ENCODE data around the gene OR5H1. TPM values are rescaled to one million over a fixed set of nuclear protein-coding genes. Genes with fewer than 3 reads are reported as not detected.
"Not testable (repeated sequence)": the region's sequence is repeated elsewhere in the genome, so short reads cannot be mapped to it uniquely, and the experiment has no call there.

Gene OR5H1
- total RNA-seq, result not detected
- long read RNA-seq, result 0 reads

- no peak for DNase-seq (ENCODE audit: low spot score)
These were observed at the start of gene OR5H1 for GRCh38 chr3:98130421-98130820. TSS of gene OR5H1 (plus strand) at chr3:98130721. CDS start at chr3:98132698, 1,977 bp downstream.

- DNase-seq (ENCODE audit: low spot score), result no peak
These were observed 43.6 kb upstream of the OR5H1 start, which contains the start of gene OR5AC2 for GRCh38 chr3:98086873-98087272. TSS of gene OR5AC2 (plus strand) at chr3:98087173. CDS start at chr3:98087173, 0 bp downstream.

DNA sequence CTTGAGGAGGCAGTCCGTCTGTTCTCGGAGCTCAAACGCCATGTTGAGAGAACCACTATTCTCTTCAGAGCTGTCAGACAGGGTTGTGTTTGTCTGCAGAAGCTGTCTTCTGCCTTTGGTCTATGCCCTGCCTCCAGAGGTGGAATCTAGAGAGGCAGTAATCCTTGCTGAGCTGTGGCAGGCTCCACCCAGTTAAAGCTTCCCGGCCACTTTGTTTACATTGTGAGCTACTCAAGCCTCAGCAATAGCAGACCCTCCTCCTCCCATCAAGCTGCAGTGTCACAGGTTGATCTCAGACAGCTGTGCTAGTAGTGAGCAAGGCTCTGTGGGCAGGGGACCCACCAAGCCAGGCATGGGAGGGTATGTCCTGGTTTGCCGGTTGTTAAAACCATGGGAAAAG, 34.6 kb upstream of the OR5H1 start:
- no peak for DNase-seq (ENCODE audit: low spot score)

DNA sequence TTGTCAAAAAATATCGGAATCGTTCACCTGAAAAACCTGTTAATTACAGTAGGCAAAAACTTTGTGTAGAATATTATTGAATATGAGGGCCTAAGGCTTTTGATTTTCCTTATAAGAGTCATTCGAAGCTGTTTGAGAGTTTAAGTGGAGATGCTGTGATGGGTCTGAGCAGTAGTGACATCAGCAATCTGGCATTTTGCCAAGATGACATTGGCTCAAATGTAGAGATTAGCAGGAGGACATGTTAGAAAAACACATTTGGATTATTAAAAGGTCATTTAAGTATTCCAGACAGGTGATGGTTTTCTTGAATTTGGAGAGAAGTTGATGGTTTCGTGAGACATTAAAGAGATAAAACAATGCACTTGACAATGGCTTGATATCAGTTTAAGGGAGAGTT, 30.7 kb upstream of the OR5H1 start:
- DNase-seq (ENCODE audit: low spot score), result no peak

DNA sequence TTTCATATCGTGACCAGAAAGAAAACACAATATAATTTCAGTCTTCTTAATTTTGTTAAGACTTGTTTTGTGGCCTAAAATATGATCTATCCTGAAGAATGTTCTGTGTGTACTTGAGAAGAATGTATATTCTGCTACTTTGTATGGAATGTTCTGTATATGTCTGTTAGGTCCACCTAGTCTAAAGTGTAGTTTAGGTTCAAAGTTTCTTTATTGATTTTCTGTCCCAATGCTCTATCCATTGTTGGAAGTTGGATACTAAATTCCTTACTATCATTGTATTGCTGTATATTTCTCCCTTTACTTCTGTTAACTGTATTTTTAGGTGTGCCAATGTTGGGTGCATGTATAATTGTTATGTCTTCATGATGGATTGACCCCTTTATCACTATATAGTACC, 22.4 kb upstream of the OR5H1 start:
- no peak for DNase-seq (ENCODE audit: low spot score)

DNA sequence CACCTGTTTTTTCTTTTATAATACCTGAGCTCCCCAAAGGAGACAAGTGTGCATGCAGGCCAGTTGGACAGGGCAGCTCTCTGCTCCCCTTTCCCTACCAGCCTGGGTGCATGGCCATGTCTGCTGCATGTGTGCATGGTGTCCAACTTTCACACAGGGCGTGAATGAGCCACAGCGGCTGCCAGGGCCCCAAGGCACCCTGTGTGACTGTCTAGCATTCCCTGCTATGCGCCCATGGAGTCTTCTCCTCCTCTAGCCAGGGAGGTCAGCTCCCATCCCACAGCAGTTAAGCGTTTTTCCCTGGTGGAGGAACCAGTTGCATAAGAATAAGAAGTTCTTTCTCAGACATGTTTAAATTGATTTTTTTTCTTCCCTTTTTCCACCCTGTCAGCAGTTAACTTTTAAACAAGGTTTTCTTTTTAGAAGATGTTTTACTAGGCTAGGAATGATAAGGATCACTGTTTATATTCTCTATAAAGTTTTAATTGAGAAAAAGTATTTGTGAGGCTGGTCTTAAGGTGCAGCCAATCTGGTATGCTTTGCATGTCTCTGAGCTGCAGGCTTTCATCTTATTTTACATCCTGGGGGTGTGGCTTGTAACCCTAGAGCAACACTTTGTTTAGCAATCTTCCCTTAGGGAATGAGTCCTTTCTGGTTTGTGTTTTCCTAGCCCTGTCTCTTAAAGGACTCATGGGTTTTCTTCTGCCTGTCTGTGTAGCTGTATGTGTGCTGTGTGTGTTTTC, 20.5 kb upstream of the OR5H1 start:
- no peak for DNase-seq (ENCODE audit: low spot score)

GRCh38 chr3:98110550-98110908, 20.0 kb upstream of the OR5H1 start:
- DNase-seq (ENCODE audit: low spot score), result no peak

DNA sequence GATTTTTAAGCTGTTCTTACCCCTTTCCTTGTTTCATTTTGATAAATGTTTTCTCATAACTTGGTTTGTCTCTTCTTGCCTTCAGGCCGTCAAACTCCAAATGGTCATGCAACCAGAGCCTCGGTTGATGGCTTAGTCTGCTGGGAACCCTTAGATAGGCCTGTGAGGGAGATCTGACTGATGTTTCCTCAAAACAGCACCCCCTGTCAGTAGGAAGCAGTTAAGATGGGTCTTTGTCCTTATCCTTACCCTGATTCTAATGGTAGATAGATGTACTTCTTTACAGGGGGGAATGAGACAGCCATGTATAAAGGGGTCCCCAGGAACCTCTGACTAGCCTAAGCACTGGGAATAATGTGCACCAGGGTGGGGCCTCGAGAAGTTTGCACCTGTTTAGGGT, 16.3 kb upstream of the OR5H1 start:
- no peak for DNase-seq (ENCODE audit: low spot score)

GRCh38 chr3:98115717-98116116, 14.8 kb upstream of the OR5H1 start:
- DNase-seq (ENCODE audit: low spot score), result no peak

- no peak for DNase-seq (ENCODE audit: low spot score)
These were observed 6.1 kb downstream of the OR5H1 start for GRCh38 chr3:98136631-98137030.

DNA sequence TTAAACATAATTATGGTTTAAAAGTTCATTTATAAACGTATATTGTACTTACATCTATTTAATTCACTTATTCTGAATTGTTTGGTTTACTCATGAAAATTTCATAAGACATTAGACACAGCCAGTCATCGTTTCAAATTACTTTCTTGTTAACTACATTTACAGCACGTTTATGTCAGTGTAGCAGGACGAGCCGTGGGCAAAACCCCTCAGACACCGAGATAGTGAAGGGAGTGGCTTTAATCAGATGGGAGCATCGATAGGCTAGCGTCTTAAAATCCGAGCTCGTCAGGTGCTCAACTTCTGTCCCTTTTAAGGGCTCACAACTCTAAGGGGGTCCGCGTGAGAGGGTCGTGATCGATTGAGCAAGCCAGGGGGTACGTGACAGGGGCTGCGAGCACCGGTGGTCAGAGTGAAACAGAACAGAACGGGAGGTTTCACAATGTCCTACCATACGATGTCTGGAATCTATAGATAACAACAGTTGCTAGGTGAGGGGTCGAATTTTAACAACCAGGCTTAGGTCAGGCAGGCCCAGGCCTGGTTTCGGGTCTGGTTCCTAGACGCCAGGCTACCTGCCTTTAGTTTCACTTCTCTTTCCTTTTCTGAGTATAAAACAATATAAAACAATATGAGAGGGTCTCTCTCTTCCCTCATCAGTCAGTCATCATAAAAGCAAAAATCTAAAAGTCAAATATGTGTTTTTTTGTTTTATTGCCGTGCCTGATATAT, 7.5 kb downstream of the OR5H1 start:
- not testable (repeated sequence) for DNase-seq (ENCODE audit: low spot score)

- DNase-seq (ENCODE audit: low spot score), result no peak
These were observed 10.0 kb downstream of the OR5H1 start for GRCh38 chr3:98140531-98140930.

DNA sequence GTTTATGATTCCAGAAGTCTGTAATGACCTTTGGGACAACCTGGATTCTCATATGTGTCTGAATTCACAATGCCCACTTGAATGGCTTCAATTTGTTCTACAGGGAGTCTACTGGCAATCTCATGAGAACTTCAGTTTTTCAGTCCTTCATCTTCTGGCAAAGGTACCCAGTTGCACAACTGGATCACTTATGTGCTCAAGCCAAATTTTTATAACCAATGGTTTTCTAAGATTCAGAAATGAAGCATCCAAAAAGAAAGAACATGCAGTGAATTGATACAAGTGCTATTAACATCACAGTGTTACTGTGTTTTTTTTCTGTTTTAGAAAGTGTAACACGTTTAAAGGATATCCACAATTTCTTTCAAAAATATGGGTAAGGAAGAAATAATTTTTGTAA, 16.7 kb downstream of the OR5H1 start, which contains the start of gene OR5H14:
TSS of gene OR5H14 (plus strand) at position 301 of the 400 bp plus-strand sequence. CDS start 1,907 bp downstream, outside the sequence.
- DNase-seq (ENCODE audit: low spot score), result no peak

DNA sequence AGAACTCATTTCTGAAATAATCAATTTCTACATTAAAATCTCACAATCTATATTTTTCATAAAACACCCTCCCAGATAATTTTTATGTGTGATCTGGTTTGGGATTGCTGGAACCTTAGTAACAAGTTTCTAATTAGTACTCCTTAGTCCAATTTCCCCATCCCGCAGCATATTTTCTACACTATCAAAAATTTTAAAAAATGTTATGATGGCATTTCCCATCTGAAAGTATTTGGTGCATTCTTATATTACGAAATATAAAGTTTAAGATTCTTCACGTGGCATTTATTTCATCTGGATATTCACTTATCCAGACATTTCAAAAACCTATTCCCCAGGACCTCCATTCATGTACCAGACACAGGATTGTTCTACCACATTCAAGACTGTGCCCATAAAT, 18.2 kb downstream of the OR5H1 start:
- DNase-seq (ENCODE audit: low spot score), result no peak

GRCh38 chr3:98149456-98149855, 18.9 kb downstream of the OR5H1 start:
- DNase-seq (ENCODE audit: low spot score), result not testable (repeated sequence)

DNA sequence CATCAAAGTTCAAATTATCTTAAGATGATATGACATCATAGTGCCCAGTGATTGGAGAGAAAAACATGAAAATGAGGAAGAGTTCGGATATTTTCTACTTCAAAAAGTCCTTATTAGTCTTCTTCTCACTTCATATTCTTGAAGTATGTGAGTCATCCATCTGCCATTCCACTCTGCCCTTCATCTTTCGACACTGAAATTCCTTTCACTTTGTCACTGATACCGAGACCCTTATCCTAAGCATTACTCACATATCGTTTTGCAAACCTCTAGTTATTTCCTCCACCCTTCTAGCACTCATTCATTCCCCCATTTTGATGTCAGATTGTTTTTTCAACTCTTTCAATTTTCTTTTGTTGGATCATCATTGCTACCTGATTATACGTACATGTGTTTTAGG, 20.7 kb downstream of the OR5H1 start:
- no peak for DNase-seq (ENCODE audit: low spot score)

DNA sequence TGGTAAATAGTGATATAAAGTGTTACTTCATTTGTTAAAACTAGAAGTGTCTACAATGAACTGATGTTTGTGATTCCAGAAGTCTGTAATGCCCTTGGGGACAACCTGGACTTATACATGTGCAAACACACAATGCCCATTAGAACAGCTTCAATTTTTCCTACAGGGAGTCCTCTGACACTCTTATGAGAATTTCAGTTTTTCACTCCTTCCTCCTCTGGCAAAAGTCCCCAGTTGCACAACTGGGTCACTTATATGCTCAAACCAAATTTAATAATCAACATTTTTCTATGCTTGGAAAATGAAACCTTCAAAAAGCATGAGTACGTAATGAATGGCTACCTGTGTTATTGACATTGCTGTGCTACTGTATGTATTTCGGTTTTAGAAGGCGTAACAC, 35.9 kb downstream of the OR5H1 start, which contains the start of gene OR5H15:
TSS of gene OR5H15 (plus strand) at position 301 of the 400 bp plus-strand sequence. CDS start 2,004 bp downstream, outside the sequence.
- no peak for DNase-seq (ENCODE audit: low spot score)

DNA sequence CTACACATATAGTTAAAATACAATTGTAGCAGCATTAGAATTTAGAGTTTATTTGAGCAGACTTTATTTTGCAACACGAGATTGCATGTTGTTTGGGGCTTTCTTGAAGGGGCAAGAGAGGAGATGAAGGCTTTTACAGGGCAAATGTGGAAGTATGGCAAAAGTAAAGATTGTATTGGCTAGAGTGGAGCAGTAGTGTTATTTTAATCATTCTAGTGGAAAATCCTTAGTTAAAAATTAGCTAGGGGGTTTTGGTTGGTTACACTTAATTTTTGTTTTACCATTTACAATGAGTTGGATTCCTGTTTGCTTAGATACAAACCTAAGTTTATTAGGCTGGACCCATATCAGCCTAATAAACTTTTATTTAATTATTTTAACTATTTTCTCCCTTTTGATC, 40.5 kb downstream of the OR5H1 start:
- no peak for DNase-seq (ENCODE audit: low spot score)

- DNase-seq (ENCODE audit: low spot score), result no peak
These were observed 42.1 kb downstream of the OR5H1 start for GRCh38 chr3:98172621-98173020.

DNA sequence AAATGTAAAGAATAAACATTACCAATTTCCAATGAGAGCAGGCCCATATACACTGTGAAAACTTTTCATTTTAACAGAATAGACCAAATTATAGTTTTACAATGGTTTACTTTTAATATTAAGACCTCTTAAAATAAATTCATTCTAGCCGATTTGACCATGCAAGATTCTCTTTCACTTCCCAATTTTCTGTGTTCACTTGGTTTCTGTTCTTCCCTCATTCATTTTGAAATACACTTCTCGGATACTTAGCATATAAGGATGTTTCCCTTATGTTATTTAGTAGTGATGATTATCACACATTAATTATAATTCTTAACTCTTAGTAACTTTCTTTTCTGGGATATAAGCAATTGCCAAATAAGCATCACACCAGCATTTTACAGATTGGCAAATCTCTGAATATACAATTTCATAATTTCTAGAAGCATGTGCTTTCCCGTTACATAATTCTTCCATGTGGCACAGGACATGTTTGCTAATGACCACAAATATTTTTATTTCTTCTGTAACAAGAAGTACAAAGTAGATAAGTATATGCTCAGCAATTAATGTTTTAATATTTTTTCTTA, 49.9 kb downstream of the OR5H1 start:
- DNase-seq (ENCODE audit: low spot score), result no peak

GRCh38 chr3:98182196-98182595, 51.7 kb downstream of the OR5H1 start:
- no peak for DNase-seq (ENCODE audit: low spot score)

- no peak for DNase-seq (ENCODE audit: low spot score)
These were observed 54.7 kb downstream of the OR5H1 start for GRCh38 chr3:98185180-98185579.
